Stimulated activated CD4-positive, alpha-beta T cell treated with anti-CD3 and anti-CD28 coated beads, Interleukin-12 subunit alpha, Interleukin-12 subunit beta, amount 100 ng/mL, for 4 hours (primary cell): ENCODE measurements around the gene MCUB.

Experiments used
- DNase-seq: peaks from one replicate; pipeline ENCODE4 v3.0.0-alpha.2; 2020

The MCUB gene

GRCh38 chr4:109683621-109684253 is 123.7 kb downstream of the MCUB start:
- DNase-seq: no peak

- DNase-seq: no peak
These were observed 124.7 kb downstream of the MCUB start for GRCh38 chr4:109684727-109685126.

GRCh38 chr4:109690690-109691410 is 130.8 kb downstream of the MCUB start:
- no peak for DNase-seq

- no peak for DNase-seq
These were observed 131.4 kb downstream of the MCUB start for GRCh38 chr4:109691411-109691920.

GRCh38 chr4:109698656-109699055 is 138.6 kb downstream of the MCUB start:
- DNase-seq: no peak

- DNase-seq: no peak
These were observed 139.6 kb downstream of the MCUB start for GRCh38 chr4:109699553-109700225.

GRCh38 chr4:109701566-109702410 is 141.7 kb downstream of the MCUB start:
- DNase-seq: no peak

- peak; percentile 57 for DNase-seq
These were observed 143.1 kb downstream of the MCUB start, which contains the start of gene CASP6 for GRCh38 chr4:109702950-109703663. TSS of gene CASP6 (minus strand) at chr4:109703445. CDS start at chr4:109703395, 50 bp downstream.

GRCh38 chr4:109703664-109704361 is 143.8 kb downstream of the MCUB start:
- no peak for DNase-seq

GRCh38 chr4:109708435-109708834 is 148.4 kb downstream of the MCUB start:
- DNase-seq: no peak

GRCh38 chr4:109708990-109709389 is 148.9 kb downstream of the MCUB start:
- DNase-seq: no peak

GRCh38 chr4:109713500-109713899 is 153.5 kb downstream of the MCUB start:
- no peak for DNase-seq

GRCh38 chr4:109718759-109719158 is 158.7 kb downstream of the MCUB start:
- DNase-seq: no peak

GRCh38 chr4:109719604-109720003 is 159.6 kb downstream of the MCUB start:
- DNase-seq: no peak

- no peak for DNase-seq
These were observed 161.0 kb downstream of the MCUB start for GRCh38 chr4:109721033-109721432.

GRCh38 chr4:109722357-109722756 is 162.3 kb downstream of the MCUB start:
- no peak for DNase-seq

- DNase-seq: no peak
These were observed 163.1 kb downstream of the MCUB start for GRCh38 chr4:109723110-109723509.

GRCh38 chr4:109728385-109728784 is 168.3 kb downstream of the MCUB start:
- no peak for DNase-seq

- no peak for DNase-seq
These were observed 169.2 kb downstream of the MCUB start for GRCh38 chr4:109729117-109729717.

GRCh38 chr4:109729718-109730618 is 169.9 kb downstream of the MCUB start, which contains the start of gene PLA2G12A:
TSS of gene PLA2G12A (minus strand) at chr4:109730070. CDS start at chr4:109729809, 261 bp downstream.
- peak; percentile 73 for DNase-seq
